Fibroblast of mammary gland (primary cell): Measurements from ENCODE around the gene RNF166.

Experiments
- DNase-seq: peaks from one replicate; pipeline ENCODE4 v3.0.0-alpha.2; 2010; ENCODE audit warnings: low read depth
- H3K4me3 ChIP-seq: 2 replicates; pipeline ENCODE4 v1.5.1; 2011; ENCODE audit warnings: low read depth, mild to moderate bottlenecking, low read length, moderate library complexity; ENCODE audit not compliant: control insufficient read depth
- TF ChIP-seq, protein P1 (sequence below): conservative IDR thresholded peaks from 2 replicates; pipeline ENCODE4 v1.5.1; 2011; ENCODE audit warnings: low read depth, low read length, inconsistent platforms; ENCODE audit not compliant: control insufficient read depth, insufficient read depth

The RNF166 gene

GRCh38 chr16:88662843-88663606 is 43.2 kb downstream of the RNF166 start, which contains the start of gene MVD:
MVD (minus strand) TSS chr16:88663091; CDS start chr16:88663080, 11 bp downstream.
- peak within 1 kb of the TSS; percentile 86 for H3K4me3 ChIP-seq
- peak; percentile 97 for DNase-seq
- TF ChIP-seq, protein P1, sequence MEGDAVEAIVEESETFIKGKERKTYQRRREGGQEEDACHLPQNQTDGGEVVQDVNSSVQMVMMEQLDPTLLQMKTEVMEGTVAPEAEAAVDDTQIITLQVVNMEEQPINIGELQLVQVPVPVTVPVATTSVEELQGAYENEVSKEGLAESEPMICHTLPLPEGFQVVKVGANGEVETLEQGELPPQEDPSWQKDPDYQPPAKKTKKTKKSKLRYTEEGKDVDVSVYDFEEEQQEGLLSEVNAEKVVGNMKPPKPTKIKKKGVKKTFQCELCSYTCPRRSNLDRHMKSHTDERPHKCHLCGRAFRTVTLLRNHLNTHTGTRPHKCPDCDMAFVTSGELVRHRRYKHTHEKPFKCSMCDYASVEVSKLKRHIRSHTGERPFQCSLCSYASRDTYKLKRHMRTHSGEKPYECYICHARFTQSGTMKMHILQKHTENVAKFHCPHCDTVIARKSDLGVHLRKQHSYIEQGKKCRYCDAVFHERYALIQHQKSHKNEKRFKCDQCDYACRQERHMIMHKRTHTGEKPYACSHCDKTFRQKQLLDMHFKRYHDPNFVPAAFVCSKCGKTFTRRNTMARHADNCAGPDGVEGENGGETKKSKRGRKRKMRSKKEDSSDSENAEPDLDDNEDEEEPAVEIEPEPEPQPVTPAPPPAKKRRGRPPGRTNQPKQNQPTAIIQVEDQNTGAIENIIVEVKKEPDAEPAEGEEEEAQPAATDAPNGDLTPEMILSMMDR = no peak

DNA sequence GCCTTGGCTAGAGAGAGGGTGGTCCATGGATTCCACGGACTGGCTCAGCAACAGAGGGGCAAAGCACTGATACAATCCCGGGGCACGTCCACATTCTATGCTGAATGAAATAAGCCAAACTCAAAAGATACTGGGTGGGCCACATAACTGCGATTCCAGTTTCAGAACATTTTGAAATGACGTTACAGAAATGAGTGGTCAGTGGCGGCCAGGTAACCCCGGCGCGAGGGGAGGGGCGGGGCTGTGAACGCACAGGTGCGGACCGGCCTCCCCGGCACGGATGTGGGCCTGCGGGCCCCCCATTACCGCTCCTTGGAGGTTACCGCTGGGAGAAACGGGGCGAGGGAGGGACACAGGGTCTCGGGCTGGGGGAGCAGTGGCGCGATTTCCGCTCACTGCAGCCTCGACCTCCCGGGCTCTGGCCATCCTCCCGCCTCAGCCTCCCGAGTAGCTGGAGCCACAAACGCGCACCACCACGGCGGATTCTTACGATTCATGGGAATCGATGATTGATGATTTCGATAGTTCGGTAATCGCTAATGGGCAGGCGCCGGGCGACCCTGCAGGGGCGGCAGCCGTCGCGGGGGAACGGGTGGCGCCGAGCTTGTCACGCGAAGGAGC is 43.9 kb downstream of the RNF166 start:
- H3K4me3 ChIP-seq = peak overlapping the region; percentile 86
- TF ChIP-seq, protein P1 = no peak
- no peak for DNase-seq

DNA sequence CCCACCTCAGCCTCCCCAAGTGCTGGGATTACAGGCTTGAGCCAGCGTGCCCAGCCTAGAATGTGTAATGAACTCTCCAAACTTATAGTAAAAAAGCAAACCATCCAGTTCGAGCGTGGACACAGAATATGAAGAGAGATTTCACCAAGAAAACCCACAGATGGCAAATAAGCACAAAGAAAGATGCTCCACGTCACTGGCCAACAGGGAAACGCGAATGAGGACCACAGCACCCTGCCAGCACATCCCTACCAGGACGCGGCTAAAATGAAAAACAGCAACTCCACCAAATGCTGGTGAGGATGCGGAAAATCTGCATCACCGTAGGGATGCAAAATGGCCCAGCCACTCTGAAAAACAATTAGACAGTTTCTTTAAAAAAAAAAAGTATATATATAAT is 44.7 kb downstream of the RNF166 start:
- DNase-seq = no peak
- H3K4me3 ChIP-seq = peak overlapping the region; percentile 86
- TF ChIP-seq, protein P1 = no peak

DNA sequence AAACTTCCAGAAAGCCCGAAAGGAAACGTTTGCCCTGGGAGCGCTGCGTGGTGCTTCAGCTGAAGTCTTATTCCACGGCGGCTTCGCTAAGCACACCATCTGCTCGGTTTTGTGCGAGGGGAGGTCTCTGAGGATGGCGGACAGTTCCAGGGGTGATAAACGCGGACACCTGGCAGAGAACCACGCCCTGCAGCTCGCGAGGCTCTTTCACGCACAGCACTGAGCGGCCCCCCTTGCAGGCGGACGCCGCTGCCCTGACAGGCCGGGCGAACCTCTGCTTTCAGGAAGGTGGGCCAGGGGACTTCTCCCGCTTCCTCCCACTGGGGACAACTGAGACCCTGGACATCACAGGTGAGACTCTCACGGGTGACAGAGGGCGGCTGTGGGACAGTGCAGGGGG is 47.0 kb downstream of the RNF166 start:
- DNase-seq = no peak
- TF ChIP-seq, protein P1 = no peak
- H3K4me3 ChIP-seq = no peak overlapping the region

DNA sequence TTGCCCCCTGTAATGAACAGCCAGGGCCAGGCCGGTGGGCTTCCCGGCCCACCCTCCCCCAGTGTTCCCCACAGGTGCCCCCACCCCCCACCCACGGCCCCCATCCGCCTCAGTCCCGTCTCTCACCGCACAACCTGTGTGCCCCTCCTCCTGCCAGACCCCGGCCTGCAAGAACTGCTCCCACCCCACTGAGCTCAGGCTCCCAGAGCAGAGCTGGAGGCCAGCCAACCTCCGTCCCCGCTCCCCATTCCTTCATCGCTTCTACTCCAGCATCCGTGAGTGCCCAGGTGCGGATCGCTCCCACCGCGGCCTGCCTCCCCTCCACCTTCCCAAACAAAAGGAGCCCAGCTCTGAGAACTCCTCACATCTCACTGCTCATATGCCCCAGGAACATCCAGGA is 47.5 kb downstream of the RNF166 start:
- TF ChIP-seq, protein P1 = no peak
- no peak overlapping the region for H3K4me3 ChIP-seq
- no peak for DNase-seq

DNA sequence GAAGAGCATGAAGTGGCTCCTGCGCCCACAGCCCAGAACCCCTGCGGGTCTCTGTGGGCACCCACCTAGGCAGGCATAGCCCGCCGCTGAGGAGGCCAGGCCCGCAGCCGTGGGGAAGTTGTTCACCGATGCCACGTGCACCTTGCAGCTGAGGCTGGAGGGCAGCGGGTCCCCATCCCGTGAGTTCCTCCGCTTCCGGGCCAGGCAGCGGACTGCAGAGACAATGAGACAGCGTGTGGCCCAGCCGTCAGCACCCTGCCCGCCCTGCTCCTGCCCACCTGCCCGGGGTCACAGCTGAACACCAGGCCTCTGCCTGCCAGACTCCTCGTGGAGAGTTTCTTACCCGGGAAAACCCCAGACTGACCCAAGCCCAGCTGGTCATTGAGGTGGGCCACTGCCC is 48.8 kb downstream of the RNF166 start:
- TF ChIP-seq, protein P1 = no peak
- no peak for DNase-seq
- no peak overlapping the region for H3K4me3 ChIP-seq
